Hepatocyte (in vitro differentiated cells): ENCODE results near the gene OR6K3.

Experiments used
- EZH2 ChIP-seq: fragments of 200-600 bp; sonication (generic); IDR thresholded peaks from 2 replicates; pipeline ENCODE4 v1.6.1; 2016; ENCODE audit warnings: antibody characterized with exemption, mild to moderate bottlenecking, borderline replicate concordance
- EZH2phosphoT487 ChIP-seq: fragments of 200-600 bp; sonication (generic); IDR thresholded peaks from one replicate; pipeline ENCODE4 v1.6.1; 2018; ENCODE audit warnings: antibody characterized with exemption, mild to moderate bottlenecking, low read depth, moderate library complexity; ENCODE audit not compliant: unreplicated experiment, severe bottlenecking
- TF ChIP-seq, protein P1 (sequence below): fragments of 200-600 bp; sonication (generic); IDR thresholded peaks from 2 replicates; pipeline ENCODE4 v1.5.1; 2016; ENCODE audit warnings: antibody characterized with exemption, mild to moderate bottlenecking; ENCODE audit not compliant: poor library complexity

DNA sequence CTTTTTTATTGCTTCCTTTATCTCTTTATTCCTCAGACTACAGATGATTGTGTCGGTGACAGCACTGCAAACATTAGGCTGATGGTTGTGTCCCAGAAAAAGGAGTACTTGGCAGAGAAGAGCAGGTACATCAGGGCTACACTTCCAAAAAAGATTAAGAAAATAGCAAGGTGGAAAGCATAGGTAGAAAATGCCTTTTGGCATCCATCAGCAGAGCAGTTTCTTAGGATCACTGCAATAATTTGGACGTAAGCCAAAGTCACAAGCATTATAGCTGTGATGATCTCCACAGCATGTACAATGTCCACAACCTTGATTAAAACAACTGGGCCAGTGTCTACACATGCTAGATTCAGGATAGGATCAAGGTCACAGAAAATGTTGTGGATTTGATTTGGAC lies 25.9 kb downstream of the OR6K3 start:
- TF ChIP-seq, protein P1, sequence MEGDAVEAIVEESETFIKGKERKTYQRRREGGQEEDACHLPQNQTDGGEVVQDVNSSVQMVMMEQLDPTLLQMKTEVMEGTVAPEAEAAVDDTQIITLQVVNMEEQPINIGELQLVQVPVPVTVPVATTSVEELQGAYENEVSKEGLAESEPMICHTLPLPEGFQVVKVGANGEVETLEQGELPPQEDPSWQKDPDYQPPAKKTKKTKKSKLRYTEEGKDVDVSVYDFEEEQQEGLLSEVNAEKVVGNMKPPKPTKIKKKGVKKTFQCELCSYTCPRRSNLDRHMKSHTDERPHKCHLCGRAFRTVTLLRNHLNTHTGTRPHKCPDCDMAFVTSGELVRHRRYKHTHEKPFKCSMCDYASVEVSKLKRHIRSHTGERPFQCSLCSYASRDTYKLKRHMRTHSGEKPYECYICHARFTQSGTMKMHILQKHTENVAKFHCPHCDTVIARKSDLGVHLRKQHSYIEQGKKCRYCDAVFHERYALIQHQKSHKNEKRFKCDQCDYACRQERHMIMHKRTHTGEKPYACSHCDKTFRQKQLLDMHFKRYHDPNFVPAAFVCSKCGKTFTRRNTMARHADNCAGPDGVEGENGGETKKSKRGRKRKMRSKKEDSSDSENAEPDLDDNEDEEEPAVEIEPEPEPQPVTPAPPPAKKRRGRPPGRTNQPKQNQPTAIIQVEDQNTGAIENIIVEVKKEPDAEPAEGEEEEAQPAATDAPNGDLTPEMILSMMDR: no peak
- TF ChIP-seq EZH2: no peak
- no peak for TF ChIP-seq EZH2phosphoT487
